ENCODE results near the gene TENM4.

The TENM4 gene

GRCh38 chr11:78943841-78944240, 497.0 kb downstream of the TENM4 start:
- H3K9me3 Mint-ChIP-seq: peaks cover 22% of the 10 kb centered on the region
- peaks cover 43% of the 10 kb centered on the region for H3K36me3 Mint-ChIP-seq (ENCODE audit: low read depth)
- H3K27ac Mint-ChIP-seq: peak overlapping the region; percentile 80
- peak overlapping the region; percentile 36 for H3K4me3 Mint-ChIP-seq
- no peak for TF ChIP-seq CTCF (IDR thresholded peaks at IDR 0.05)
- no peaks in the 10 kb centered on the region for H3K27me3 Mint-ChIP-seq (ENCODE audit: low read depth, poor library complexity)
- no peak for DNase-seq
- peaks cover 93% of the 10 kb centered on the region for H3K4me1 Mint-ChIP-seq

GRCh38 chr11:78943154-78943553, 497.7 kb downstream of the TENM4 start:
- DNase-seq: no peak
- Mint-ChIP-seq H3K27ac (peak overlapping the region; percentile 95), H3K4me3 (peak overlapping the region; percentile 55), H3K36me3 (ENCODE audit: low read depth) (peaks cover 39% of the 10 kb centered on the region), H3K9me3 (peaks cover 22% of the 10 kb centered on the region), H3K4me1 (peaks cover 93% of the 10 kb centered on the region), H3K27me3 (ENCODE audit: low read depth, poor library complexity) (no peaks in the 10 kb centered on the region)
- TF ChIP-seq CTCF (IDR thresholded peaks at IDR 0.05): no peak

- Mint-ChIP-seq H3K9me3 (peaks cover 13% of the 10 kb centered on the region), H3K4me3 (peak overlapping the region; percentile 48), H3K27ac (peak overlapping the region; percentile 97), H3K36me3 (ENCODE audit: low read depth) (peaks cover 37% of the 10 kb centered on the region), H3K27me3 (ENCODE audit: low read depth, poor library complexity) (no peaks in the 10 kb centered on the region), H3K4me1 (peaks cover 92% of the 10 kb centered on the region)
- DNase-seq: no peak
- no peak for TF ChIP-seq CTCF (IDR thresholded peaks at IDR 0.05)
Measured at GRCh38 chr11:78941226-78941851, 499.5 kb downstream of the TENM4 start.

- Mint-ChIP-seq H3K4me1 (peaks cover 92% of the 10 kb centered on the region), H3K27ac (peak overlapping the region; percentile 97)
Measured at GRCh38 chr11:78940500-78941225, 500.2 kb downstream of the TENM4 start.

GRCh38 chr11:78938971-78939370, 501.9 kb downstream of the TENM4 start:
- no peak for TF ChIP-seq CTCF (IDR thresholded peaks at IDR 0.05)
- H3K36me3 Mint-ChIP-seq (ENCODE audit: low read depth): peaks cover 44% of the 10 kb centered on the region
- H3K27me3 Mint-ChIP-seq (ENCODE audit: low read depth, poor library complexity): no peaks in the 10 kb centered on the region
- peaks cover 4% of the 10 kb centered on the region for H3K9me3 Mint-ChIP-seq
- no peak overlapping the region for H3K4me3 Mint-ChIP-seq
- peak overlapping the region; percentile 91 for H3K27ac Mint-ChIP-seq
- peaks cover 84% of the 10 kb centered on the region for H3K4me1 Mint-ChIP-seq
- no peak for DNase-seq

More at GRCh38 chr11:78940500-78941225, 500.2 kb downstream of the TENM4 start:
- peak; percentile 56 for DNase-seq
- Mint-ChIP-seq H3K27me3 (ENCODE audit: low read depth, poor library complexity) (no peaks in the 10 kb centered on the region), H3K36me3 (ENCODE audit: low read depth) (peaks cover 36% of the 10 kb centered on the region), H3K9me3 (peaks cover 6% of the 10 kb centered on the region), H3K4me3 (peak overlapping the region; percentile 41)
- no peak for TF ChIP-seq CTCF (IDR thresholded peaks at IDR 0.05)

Measured in nephron progenitor cell (in vitro differentiated cells).